ENCODE data around the gene CNKSR3.

Gene CNKSR3

GRCh38 chr6:154341336-154341735 is 169.1 kb downstream of the CNKSR3 start:
- no peak for FAIRE-seq
